B cell (primary cell): ENCODE data around the gene GPR89B. TPM values are rescaled to one million over a fixed set of nuclear protein-coding genes. Genes with fewer than 3 reads are reported as not detected.

ENCODE experiments used
- ATAC-seq: fragments of 200-7000 bp; cut with Tn5 transposase; one replicate; pipeline ENCODE4 v1.10.0; 2021; ENCODE audit warnings: low read depth, mild to moderate bottlenecking, moderate number of reproducible peaks, moderate library complexity
- CTCF ChIA-PET: fragments of 350-600 bp; sonication (Branson Sonifier 250); formaldehyde crosslinking; loops from one replicate; lab custom pipeline; 2021; ENCODE audit warnings: antibody characterized with exemption, inconsistent platforms; lab: Charles Lee
- POLR2A ChIA-PET: fragments of 350-600 bp; sonication (Branson Sonifier 250); formaldehyde crosslinking; loops from one replicate; lab custom pipeline; 2021; ENCODE audit warnings: antibody characterized with exemption; lab: Charles Lee
- DNase-seq: peaks from one replicate; pipeline ENCODE4 v3.0.0; 2013
- H2AFZ ChIP-seq: 2 replicates; pipeline ENCODE4 v1.6.1; 2012; ENCODE audit warnings: mild to moderate bottlenecking, low read depth, low read length; ENCODE audit not compliant: insufficient read depth, poor library complexity, severe bottlenecking
- H3K27ac ChIP-seq, 2 donors: 1 replicate in 1 of 2; 2 replicates in 1 of 2; pipeline ENCODE4 v1.5.1; 2012 to 2013; ENCODE audit warnings: low read length in 2 of 2, mild to moderate bottlenecking in 2 of 2, moderate library complexity in 1 of 2
- H3K27me3 ChIP-seq, 4 experiments: fragments of 200-600 bp in 1 of 4; sonication (generic) in 1 of 4; replicated peaks in 1 of 4; 1 replicate in 2 of 4; 2 replicates in 2 of 4; pipeline versions ENCODE4 v1.6.1 to v1.7.0; 2013 to 2016; ENCODE audit warnings: low read length in 3 of 4, mild to moderate bottlenecking in 2 of 4, mixed read lengths in 1 of 4, moderate library complexity in 1 of 4; ENCODE audit not compliant: insufficient read depth in 4 of 4, control insufficient read depth in 3 of 4; ENCODE audit errors: control extremely low read depth in 1 of 4
- H3K36me3 ChIP-seq, 2 experiments: replicated peaks in 1 of 2; 1 replicate in 1 of 2; 2 replicates in 1 of 2; pipeline versions ENCODE4 v1.6.1 to v1.7.1; 2013; ENCODE audit warnings: low read length in 1 of 2; ENCODE audit not compliant: insufficient read depth in 2 of 2, control insufficient read depth in 1 of 2; ENCODE audit errors: control extremely low read depth in 1 of 2, extremely low read depth in 1 of 2
- H3K4me1 ChIP-seq, 2 donors: fragments of 200-600 bp in 1 of 2; sonication (generic) in 1 of 2; 1 replicate in 1 of 2; 2 replicates in 1 of 2; pipeline versions ENCODE4 v1.5.1 to v1.6.1; 2013 to 2017; ENCODE audit warnings: low read length in 2 of 2; ENCODE audit not compliant: control insufficient read depth in 2 of 2, insufficient read depth in 2 of 2
- H3K4me2 ChIP-seq: replicated peaks from 2 replicates; pipeline ENCODE3; 2012; ENCODE audit warnings: mild to moderate bottlenecking, low read depth, low read length; ENCODE audit not compliant: poor library complexity, severe bottlenecking
- H3K4me3 ChIP-seq, 5 experiments: fragments of 200-600 bp in 1 of 5; sonication (generic) in 1 of 5; 1 replicate in 3 of 5; 2 replicates in 2 of 5; pipeline versions ENCODE4 v1.5.1 to v1.7.0; 2011 to 2016; ENCODE audit warnings: low read length in 4 of 5, mild to moderate bottlenecking in 4 of 5, low read depth in 2 of 5, control low read depth in 1 of 5, moderate library complexity in 1 of 5; ENCODE audit not compliant: insufficient read depth in 1 of 5; ENCODE audit errors: control extremely low read depth in 1 of 5, extremely low read depth in 1 of 5
- H3K79me2 ChIP-seq: fragments of 200-600 bp; sonication (generic); one replicate; pipeline ENCODE4 v1.6.0; 2016; ENCODE audit warnings: low read length; ENCODE audit not compliant: control insufficient read depth, insufficient read depth
- H3K9ac ChIP-seq: fragments of 200-600 bp; sonication (generic); 2 replicates; pipeline ENCODE4 v1.6.1; 2017; ENCODE audit warnings: mild to moderate bottlenecking, low read length, moderate library complexity
- H3K9me3 ChIP-seq, 3 donors: one replicate each; pipeline versions ENCODE4 v1.6.1 to v1.7.1; 2013; ENCODE audit warnings: low read length in 2 of 3; ENCODE audit not compliant: control insufficient read depth in 2 of 3, insufficient read depth in 1 of 3; ENCODE audit errors: control extremely low read depth in 1 of 3
- H4K20me1 ChIP-seq: 2 replicates; pipeline ENCODE4 v1.6.0; 2012; ENCODE audit warnings: mild to moderate bottlenecking, low read length; ENCODE audit not compliant: insufficient read depth, control insufficient read depth, poor library complexity, severe bottlenecking
- H3K27ac Mint-ChIP-seq: one replicate; pipeline ENCODE4 v1.8.0; 2021; ENCODE audit warnings: mixed read lengths
- H3K27me3 Mint-ChIP-seq: one replicate; pipeline ENCODE4 v1.8.0; 2021; ENCODE audit warnings: mixed read lengths
- H3K4me1 Mint-ChIP-seq: one replicate; pipeline ENCODE4 v1.8.0; 2021; ENCODE audit warnings: mixed read lengths
- H3K4me3 Mint-ChIP-seq: one replicate; pipeline ENCODE4 v1.8.0; 2021; ENCODE audit warnings: mixed read lengths
- H3K9me3 Mint-ChIP-seq: one replicate; pipeline ENCODE4 v1.8.0; 2022; ENCODE audit warnings: mixed read lengths; ENCODE audit not compliant: insufficient read depth
- EZH2 ChIP-seq: IDR thresholded peaks from 2 replicates; pipeline ENCODE4 v1.6.1; 2012; ENCODE audit warnings: borderline replicate concordance, low read depth, mild to moderate bottlenecking, moderate library complexity, low read length; ENCODE audit not compliant: insufficient read depth, poor library complexity, severe bottlenecking
- WGBS: methylation state at CpG from one replicate; pipeline ENCODE4 v1.1.5; 2013; ENCODE audit warnings: missing lambda C conversion rate; ENCODE audit not compliant: insufficient coverage; 5-methylcytosine and 5-hydroxymethylcytosine counted together
- intact Hi-C: fragments of 100-400 bp; cut with micrococcal nuclease; formaldehyde crosslinking; loops from one replicate; pipeline ENCODE4 v1.10.0; 2022
- polyA plus RNA-seq: library from polyadenylated mRNA; depleted of rRNA; stranded (reverse); fragments of >200 nt; gene quantifications from 2 replicates; pipeline ENCODE4 v1.2.3, GENCODE V29; 2012
- total RNA-seq, 2 donors: library from RNA; stranded (reverse); fragments of 120-200 nt in 1 of 2; gene quantifications; 1 replicate in 1 of 2; 2 replicates in 1 of 2; pipeline versions ENCODE4 v1.2.3 to v1.2.4, GENCODE V29; 2013 to 2022
- TF ChIP-seq, protein P1 (sequence below): fragments of 200-600 bp; IDR thresholded peaks from one replicate; pipeline ENCODE4 v1.8.0; 2022; ENCODE audit warnings: antibody characterized with exemption, mild to moderate bottlenecking

GPR89B gene
- total and polyA plus RNA-seq, 2 donors (not counting 1 experiment from before 2014, with no cell fraction given): 20.5 to 20.8 TPM

DNA sequence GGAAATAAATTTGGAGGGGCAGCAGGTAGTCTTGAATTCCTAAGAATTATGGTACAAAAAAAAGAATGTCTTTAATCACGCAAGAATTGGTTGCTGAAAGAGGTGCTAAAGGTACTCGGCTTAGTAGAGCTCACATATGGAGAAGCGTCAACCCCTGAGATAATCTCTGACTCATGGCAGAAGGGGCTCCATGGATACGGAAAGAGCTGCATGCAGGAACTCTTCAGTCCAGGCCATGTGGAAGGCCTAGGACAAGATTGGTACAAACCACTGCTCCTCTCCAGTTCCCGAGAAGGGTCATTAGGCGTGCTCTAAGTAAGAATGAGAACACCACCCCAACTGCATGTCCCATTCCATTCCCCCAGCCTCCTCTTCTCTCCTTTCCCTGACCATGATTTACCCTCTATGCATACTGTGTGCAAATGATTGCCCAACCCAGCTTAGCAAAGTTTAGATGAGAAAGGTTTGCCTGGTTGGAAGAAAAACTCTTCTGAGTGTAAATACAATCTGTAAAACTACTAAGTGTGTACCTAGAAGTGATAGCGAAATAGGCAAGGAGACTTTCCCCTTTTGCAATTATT, 14.8 kb upstream of the GPR89B start:
- ATAC-seq: no peak
- H3K4me1 Mint-ChIP-seq: no peaks in the 10 kb centered on the region
- intact Hi-C loops: no loop called here
- ChIA-PET POLR2A (no interaction called here), CTCF (interaction anchor here (1.3 kb wide), 1 partner anchor 21 kb away, joined by 5 read pairs; no protein-coding TSS in a partner anchor)
- no peak overlapping the region for H3K9ac ChIP-seq
- no peaks in the 10 kb centered on the region for H3K9me3 Mint-ChIP-seq
- no peak overlapping the region for H3K4me3 ChIP-seq
- H3K4me3 Mint-ChIP-seq: no peak overlapping the region
- H3K27me3 ChIP-seq: peaks cover 0 to 16% (median 5%) of the 10 kb centered on the region in 4 experiments
- no peak overlapping the region for H3K4me2 ChIP-seq
- peaks cover 46% of the 10 kb centered on the region for H3K27me3 Mint-ChIP-seq
- DNase-seq: no peak
- TF ChIP-seq, protein P1, sequence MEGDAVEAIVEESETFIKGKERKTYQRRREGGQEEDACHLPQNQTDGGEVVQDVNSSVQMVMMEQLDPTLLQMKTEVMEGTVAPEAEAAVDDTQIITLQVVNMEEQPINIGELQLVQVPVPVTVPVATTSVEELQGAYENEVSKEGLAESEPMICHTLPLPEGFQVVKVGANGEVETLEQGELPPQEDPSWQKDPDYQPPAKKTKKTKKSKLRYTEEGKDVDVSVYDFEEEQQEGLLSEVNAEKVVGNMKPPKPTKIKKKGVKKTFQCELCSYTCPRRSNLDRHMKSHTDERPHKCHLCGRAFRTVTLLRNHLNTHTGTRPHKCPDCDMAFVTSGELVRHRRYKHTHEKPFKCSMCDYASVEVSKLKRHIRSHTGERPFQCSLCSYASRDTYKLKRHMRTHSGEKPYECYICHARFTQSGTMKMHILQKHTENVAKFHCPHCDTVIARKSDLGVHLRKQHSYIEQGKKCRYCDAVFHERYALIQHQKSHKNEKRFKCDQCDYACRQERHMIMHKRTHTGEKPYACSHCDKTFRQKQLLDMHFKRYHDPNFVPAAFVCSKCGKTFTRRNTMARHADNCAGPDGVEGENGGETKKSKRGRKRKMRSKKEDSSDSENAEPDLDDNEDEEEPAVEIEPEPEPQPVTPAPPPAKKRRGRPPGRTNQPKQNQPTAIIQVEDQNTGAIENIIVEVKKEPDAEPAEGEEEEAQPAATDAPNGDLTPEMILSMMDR: no peak
- no peak for TF ChIP-seq EZH2
- H3K79me2 ChIP-seq: no peaks in the 10 kb centered on the region
- no peaks in the 10 kb centered on the region for H3K36me3 ChIP-seq
- no peak overlapping the region for H2AFZ ChIP-seq
- H3K9me3 ChIP-seq: no peaks in the 10 kb centered on the region
- no peaks in the 10 kb centered on the region for H3K4me1 ChIP-seq
- WGBS: 98% methylated on average over 6 of the region's 7 CpGs
- H4K20me1 ChIP-seq: no peaks in the 10 kb centered on the region
- H3K27ac Mint-ChIP-seq: no peak overlapping the region
- H3K27ac ChIP-seq: no peak overlapping the region

DNA sequence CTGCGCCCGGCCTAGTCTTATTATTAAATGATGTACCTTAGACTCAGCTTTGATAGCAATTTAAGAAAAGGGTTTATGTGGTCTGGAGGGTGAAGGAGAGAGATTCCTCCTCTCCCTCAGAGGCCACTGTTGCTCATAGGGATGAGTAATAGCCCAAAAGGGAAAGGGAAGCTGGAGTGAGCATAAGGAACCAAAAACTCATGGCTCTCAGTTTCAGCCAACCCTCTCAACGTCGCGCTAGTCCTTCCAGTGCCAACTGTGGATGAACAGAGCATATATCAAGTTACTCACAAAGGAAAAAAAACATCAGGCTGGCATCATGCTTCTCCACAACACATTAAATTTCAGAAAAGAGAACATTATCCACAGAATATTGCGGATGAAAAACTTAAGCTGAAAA, 8.3 kb upstream of the GPR89B start:
- Mint-ChIP-seq H3K27ac (no peak overlapping the region), H3K9me3 (no peaks in the 10 kb centered on the region), H3K27me3 (peaks cover 24% of the 10 kb centered on the region), H3K4me3 (no peak overlapping the region), H3K4me1 (no peaks in the 10 kb centered on the region)
- Histone ChIP-seq H3K9me3 (no peaks in the 10 kb centered on the region), H3K27me3 (peaks cover 0 to 16% (median 5%) of the 10 kb centered on the region in 4 experiments), H3K4me2 (no peak overlapping the region), H3K4me1 (no peaks in the 10 kb centered on the region), H3K27ac (no peak overlapping the region), H3K36me3 (no peaks in the 10 kb centered on the region), H3K9ac (no peak overlapping the region), H3K4me3 (no peak overlapping the region), H3K79me2 (no peaks in the 10 kb centered on the region), H2AFZ (no peak overlapping the region), H4K20me1 (no peaks in the 10 kb centered on the region)
- WGBS: 100% methylated on average over 3 of the region's 6 CpGs
- ChIA-PET CTCF (interaction anchor here (1.1 kb wide), 1 partner anchor 27 kb away, joined by 3 read pairs; no protein-coding TSS in a partner anchor), POLR2A (no interaction called here)
- intact Hi-C loops: no loop called here
- no peak for TF ChIP-seq EZH2
- TF ChIP-seq, protein P1: no peak
- DNase-seq (no peak), ATAC-seq (no peak)
